ENCODE data around the gene SLC4A1AP.
"Not testable (repeated sequence)": the region's sequence is repeated elsewhere in the genome, so short reads cannot be mapped to it uniquely, and the experiment has no call there.

Gene SLC4A1AP

GRCh38 chr2:27621524-27621923 lies 42.2 kb upstream of the SLC4A1AP start:
- Histone ChIP-seq H2AFZ (ENCODE audit: low read length) (no peak overlapping the region), H3K9me3 (ENCODE audit: insufficient read depth, low read depth, low read length) (no peaks in the 10 kb centered on the region), H3K4me1 (ENCODE audit: insufficient read depth, low read length, poor library complexity, severe bottlenecking) (no peaks in the 10 kb centered on the region), H3K27me3 (ENCODE audit: insufficient read depth, low read length, poor library complexity, severe bottlenecking) (no peaks in the 10 kb centered on the region), H3K4me3 (ENCODE audit: low read length, poor library complexity, severe bottlenecking) (no peak overlapping the region), H3K9ac (ENCODE audit: low read depth, low read length, poor library complexity, severe bottlenecking) (no peak overlapping the region), H3K36me3 (ENCODE audit: insufficient read depth, low read length) (peaks cover 76% of the 10 kb centered on the region; the same call in 1 of the 2 replicates), H4K20me1 (ENCODE audit: insufficient read depth, low read length, poor library complexity, severe bottlenecking) (no peaks in the 10 kb centered on the region), H3F3A (ENCODE audit: low read depth) (no peaks in the 10 kb centered on the region), H3K4me2 (ENCODE audit: low read depth, low read length, poor library complexity, severe bottlenecking) (no peak overlapping the region), H3K9me2 (replicated peaks; ENCODE audit: low read depth, low read length) (no peaks in the 10 kb centered on the region), H3K79me2 (ENCODE audit: insufficient read depth, low read length) (no peaks in the 10 kb centered on the region)
- TF ChIP-seq CTCF (conservative IDR thresholded peaks at IDR 0.05; ENCODE audit: low read length) (no peak), EZH2phosphoT487 (IDR thresholded peaks at IDR 0.05; ENCODE audit: borderline replicate concordance) (no peak)

- Histone ChIP-seq H3K36me3 (ENCODE audit: insufficient read depth, low read length) (peaks cover 62% of the 10 kb centered on the region; the same call in 1 of the 2 replicates), H3K9me2 (replicated peaks; ENCODE audit: low read depth, low read length) (no peaks in the 10 kb centered on the region), H3K4me2 (ENCODE audit: low read depth, low read length, poor library complexity, severe bottlenecking) (no peak overlapping the region), H3K27me3 (ENCODE audit: insufficient read depth, low read length, poor library complexity, severe bottlenecking) (no peaks in the 10 kb centered on the region), H2AFZ (ENCODE audit: low read length) (no peak overlapping the region), H3K4me3 (ENCODE audit: low read length, poor library complexity, severe bottlenecking) (no peak overlapping the region), H4K20me1 (ENCODE audit: insufficient read depth, low read length, poor library complexity, severe bottlenecking) (no peaks in the 10 kb centered on the region), H3F3A (ENCODE audit: low read depth) (no peaks in the 10 kb centered on the region), H3K4me1 (ENCODE audit: insufficient read depth, low read length, poor library complexity, severe bottlenecking) (peaks cover under 1% of the 10 kb centered on the region), H3K9me3 (ENCODE audit: insufficient read depth, low read depth, low read length) (no peaks in the 10 kb centered on the region), H3K79me2 (ENCODE audit: insufficient read depth, low read length) (no peaks in the 10 kb centered on the region), H3K9ac (ENCODE audit: low read depth, low read length, poor library complexity, severe bottlenecking) (no peak overlapping the region)
- TF ChIP-seq EZH2phosphoT487 (IDR thresholded peaks at IDR 0.05; ENCODE audit: borderline replicate concordance) (no peak), CTCF (conservative IDR thresholded peaks at IDR 0.05; ENCODE audit: low read length) (no peak)
Observed at GRCh38 chr2:27622921-27623384, 40.7 kb upstream of the SLC4A1AP start.

GRCh38 chr2:27624943-27625342 lies 38.7 kb upstream of the SLC4A1AP start:
- Histone ChIP-seq H3K9me2 (replicated peaks; ENCODE audit: low read depth, low read length) (no peaks in the 10 kb centered on the region), H3K4me3 (ENCODE audit: low read length, poor library complexity, severe bottlenecking) (no peak overlapping the region), H3K9ac (ENCODE audit: low read depth, low read length, poor library complexity, severe bottlenecking) (no peak overlapping the region), H3K9me3 (ENCODE audit: insufficient read depth, low read depth, low read length) (no peaks in the 10 kb centered on the region), H3K79me2 (ENCODE audit: insufficient read depth, low read length) (peaks cover 11% of the 10 kb centered on the region), H3K4me1 (ENCODE audit: insufficient read depth, low read length, poor library complexity, severe bottlenecking) (peaks cover 7% of the 10 kb centered on the region), H3K27me3 (ENCODE audit: insufficient read depth, low read length, poor library complexity, severe bottlenecking) (no peaks in the 10 kb centered on the region), H2AFZ (ENCODE audit: low read length) (no peak overlapping the region), H4K20me1 (ENCODE audit: insufficient read depth, low read length, poor library complexity, severe bottlenecking) (no peaks in the 10 kb centered on the region), H3K4me2 (ENCODE audit: low read depth, low read length, poor library complexity, severe bottlenecking) (no peak overlapping the region), H3F3A (ENCODE audit: low read depth) (no peaks in the 10 kb centered on the region), H3K36me3 (ENCODE audit: insufficient read depth, low read length) (peaks cover 46% of the 10 kb centered on the region; the same call in 1 of the 2 replicates)
- no peak for TF ChIP-seq CTCF (conservative IDR thresholded peaks at IDR 0.05; ENCODE audit: low read length)
- no peak for TF ChIP-seq EZH2phosphoT487 (IDR thresholded peaks at IDR 0.05; ENCODE audit: borderline replicate concordance)

- Histone ChIP-seq H3K79me2 (ENCODE audit: insufficient read depth, low read length) (peaks cover 23% of the 10 kb centered on the region), H3K36me3 (ENCODE audit: insufficient read depth, low read length) (peaks cover 33% of the 10 kb centered on the region; the same call in 1 of the 2 replicates), H3K4me1 (ENCODE audit: insufficient read depth, low read length, poor library complexity, severe bottlenecking) (peaks cover 12% of the 10 kb centered on the region)
- not testable (repeated sequence) for H3K9me2 ChIP-seq (replicated peaks; ENCODE audit: low read depth, low read length); H4K20me1 ChIP-seq (ENCODE audit: insufficient read depth, low read length, poor library complexity, severe bottlenecking); H3K4me2 ChIP-seq (ENCODE audit: low read depth, low read length, poor library complexity, severe bottlenecking); H3K9ac ChIP-seq (ENCODE audit: low read depth, low read length, poor library complexity, severe bottlenecking); H3K27me3 ChIP-seq (ENCODE audit: insufficient read depth, low read length, poor library complexity, severe bottlenecking); H3K4me3 ChIP-seq (ENCODE audit: low read length, poor library complexity, severe bottlenecking); H3K9me3 ChIP-seq (ENCODE audit: insufficient read depth, low read depth, low read length); H3F3A ChIP-seq (ENCODE audit: low read depth); H2AFZ ChIP-seq (ENCODE audit: low read length)
Observed at GRCh38 chr2:27626323-27626722, 37.4 kb upstream of the SLC4A1AP start.

- H3K36me3 ChIP-seq (ENCODE audit: insufficient read depth, low read length) = peaks cover 32% of the 10 kb centered on the region; the same call in 1 of the 2 replicates
- not testable (repeated sequence) for H3K9ac ChIP-seq (ENCODE audit: low read depth, low read length, poor library complexity, severe bottlenecking)
Observed at GRCh38 chr2:27626921-27627320, 36.8 kb upstream of the SLC4A1AP start.

More at GRCh38 chr2:27626921-27627320, 36.8 kb upstream of the SLC4A1AP start:
- H3K4me2 ChIP-seq (ENCODE audit: low read depth, low read length, poor library complexity, severe bottlenecking); H2AFZ ChIP-seq (ENCODE audit: low read length); H3K27me3 ChIP-seq (ENCODE audit: insufficient read depth, low read length, poor library complexity, severe bottlenecking); H4K20me1 ChIP-seq (ENCODE audit: insufficient read depth, low read length, poor library complexity, severe bottlenecking); H3K9me3 ChIP-seq (ENCODE audit: insufficient read depth, low read depth, low read length); H3K9me2 ChIP-seq (replicated peaks; ENCODE audit: low read depth, low read length); H3F3A ChIP-seq (ENCODE audit: low read depth); H3K4me3 ChIP-seq (ENCODE audit: low read length, poor library complexity, severe bottlenecking): not testable (repeated sequence)
- Histone ChIP-seq H3K79me2 (ENCODE audit: insufficient read depth, low read length) (peaks cover 26% of the 10 kb centered on the region), H3K4me1 (ENCODE audit: insufficient read depth, low read length, poor library complexity, severe bottlenecking) (peaks cover 12% of the 10 kb centered on the region)
